ENCODE results near the gene ST7. TPM values are rescaled to one million over a fixed set of nuclear protein-coding genes. Genes with fewer than 3 reads are reported as not detected.

Gene ST7
- total RNA-seq, 1 donor from 2014 or later: 12.9 TPM

GRCh38 chr7:117004899-117005298 lies 51.6 kb downstream of the ST7 start:
- DNase-seq (ENCODE audit: low read depth): no peak
- FAIRE-seq: no peak
- no peak for TF ChIP-seq CTCF (IDR thresholded peaks at IDR 0.05; ENCODE audit: insufficient read depth, low read length, severe bottlenecking)

DNA sequence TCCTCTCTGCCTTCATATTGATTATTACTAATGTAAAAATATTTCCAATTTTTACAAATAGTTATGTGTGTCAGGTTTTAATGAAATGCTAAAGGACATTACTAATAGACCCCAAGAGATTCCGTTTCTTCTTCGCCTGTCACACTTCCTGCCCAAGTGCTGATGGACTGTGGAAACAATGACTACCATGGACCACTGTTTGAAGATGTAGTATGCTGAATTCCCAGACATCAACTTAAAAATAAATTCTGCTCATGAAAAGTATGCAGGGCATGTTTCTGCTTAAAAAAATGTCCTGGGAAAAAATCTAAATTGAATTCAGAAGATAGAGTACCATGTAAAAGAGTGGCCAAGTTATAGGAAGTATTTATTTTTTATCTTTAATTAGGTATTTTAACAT lies 52.1 kb downstream of the ST7 start:
- Histone ChIP-seq H3K4me3 (ENCODE audit: low read depth, low read length) (no peak overlapping the region), H3K36me3 (ENCODE audit: control insufficient read depth, insufficient read depth, low read length) (no peaks in the 10 kb centered on the region), H3K27me3 (ENCODE audit: control insufficient read depth, insufficient read depth, low read length) (no peaks in the 10 kb centered on the region)
- TF ChIP-seq CTCF (IDR thresholded peaks at IDR 0.05; ENCODE audit: insufficient read depth, low read length, severe bottlenecking): no peak
- no peak for DNase-seq (ENCODE audit: low read depth)
- no peak for FAIRE-seq

More at GRCh38 chr7:117004899-117005298, 51.6 kb downstream of the ST7 start:
- Histone ChIP-seq H3K36me3 (ENCODE audit: control insufficient read depth, insufficient read depth, low read length) (no peaks in the 10 kb centered on the region), H3K27me3 (ENCODE audit: control insufficient read depth, insufficient read depth, low read length) (no peaks in the 10 kb centered on the region), H3K4me3 (ENCODE audit: low read depth, low read length) (no peak overlapping the region)

GRCh38 chr7:117006907-117007684 lies 53.8 kb downstream of the ST7 start:
- FAIRE-seq (no peak), DNase-seq (ENCODE audit: low read depth) (no peak)
- Histone ChIP-seq H3K4me3 (ENCODE audit: low read depth, low read length) (no peak overlapping the region), H3K27me3 (ENCODE audit: control insufficient read depth, insufficient read depth, low read length) (no peaks in the 10 kb centered on the region), H3K36me3 (ENCODE audit: control insufficient read depth, insufficient read depth, low read length) (no peaks in the 10 kb centered on the region)
- no peak for TF ChIP-seq CTCF (IDR thresholded peaks at IDR 0.05; ENCODE audit: insufficient read depth, low read length, severe bottlenecking)

DNA sequence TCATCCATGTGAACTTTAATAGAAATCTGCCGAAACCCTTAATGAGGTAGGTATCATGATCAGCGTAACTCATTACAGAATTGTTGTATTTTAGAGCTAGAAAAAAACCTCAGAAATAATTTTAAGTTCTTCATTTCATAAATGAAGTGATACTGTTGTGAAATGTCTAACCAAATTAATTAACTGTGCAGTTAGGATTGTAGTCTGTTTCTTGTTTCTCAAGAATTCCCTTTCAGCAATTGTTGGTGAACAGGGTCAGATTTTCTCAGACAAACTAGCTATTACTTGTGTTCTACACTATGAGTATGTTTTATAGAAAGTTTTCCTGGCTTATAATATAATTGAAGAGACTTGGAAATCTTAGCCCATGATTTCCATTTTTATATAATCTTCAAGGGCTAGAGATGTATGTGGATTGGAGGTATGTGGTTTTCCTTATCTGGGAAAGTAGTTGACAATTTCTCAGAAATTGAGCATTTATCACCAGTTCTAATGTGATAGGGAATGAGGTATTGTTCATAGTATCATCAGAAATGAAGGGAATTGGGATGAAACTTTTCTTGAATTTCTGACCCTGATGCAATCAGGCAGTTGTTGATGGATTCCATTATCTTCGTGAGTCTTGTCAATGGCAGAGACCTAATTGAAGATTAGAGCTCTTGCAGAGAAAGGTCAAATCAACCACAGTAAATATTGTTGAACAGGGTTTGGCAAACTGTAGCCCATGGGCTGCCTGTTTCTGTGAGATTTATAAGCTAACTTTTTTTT lies 55.0 kb downstream of the ST7 start:
- TF ChIP-seq CTCF (IDR thresholded peaks at IDR 0.05; ENCODE audit: insufficient read depth, low read length, severe bottlenecking): no peak
- Histone ChIP-seq H3K27me3 (ENCODE audit: control insufficient read depth, insufficient read depth, low read length) (no peaks in the 10 kb centered on the region), H3K36me3 (ENCODE audit: control insufficient read depth, insufficient read depth, low read length) (no peaks in the 10 kb centered on the region), H3K4me3 (ENCODE audit: low read depth, low read length) (no peak overlapping the region)
- DNase-seq (ENCODE audit: low read depth) (no peak), FAIRE-seq (no peak)

DNA sequence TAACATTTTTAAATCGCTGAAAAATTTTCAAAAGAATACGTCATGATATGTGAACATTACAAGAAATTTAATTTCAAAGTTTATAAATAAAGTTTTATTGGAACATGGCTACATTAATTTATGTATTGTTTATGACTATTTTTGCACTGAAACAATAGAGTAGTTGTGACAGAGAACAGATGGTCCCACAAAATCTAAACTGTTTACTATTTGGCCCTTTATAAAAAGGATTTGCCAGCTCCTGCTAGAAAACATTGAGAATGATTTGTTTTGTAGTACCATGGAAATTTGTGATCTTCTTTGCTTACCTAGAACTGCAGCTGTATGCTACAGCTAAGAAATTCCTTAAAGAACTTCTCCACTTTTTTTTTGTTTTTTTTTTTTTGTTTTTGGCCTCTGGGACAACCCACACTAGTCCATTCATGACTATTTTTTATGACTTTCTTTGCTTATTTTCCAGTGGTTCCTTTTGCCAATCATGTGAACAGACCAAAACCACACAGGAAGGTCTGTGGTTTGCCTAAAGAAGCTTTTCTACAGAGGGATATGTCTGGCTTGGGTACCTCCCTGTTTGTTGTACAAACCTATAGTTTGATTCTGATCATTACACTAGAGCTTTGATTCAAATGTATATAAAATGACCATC lies 55.7 kb downstream of the ST7 start:
- no peak for TF ChIP-seq CTCF (IDR thresholded peaks at IDR 0.05; ENCODE audit: insufficient read depth, low read length, severe bottlenecking)
- Histone ChIP-seq H3K4me3 (ENCODE audit: low read depth, low read length) (no peak overlapping the region), H3K27me3 (ENCODE audit: control insufficient read depth, insufficient read depth, low read length) (no peaks in the 10 kb centered on the region), H3K36me3 (ENCODE audit: control insufficient read depth, insufficient read depth, low read length) (no peaks in the 10 kb centered on the region)
- no peak for FAIRE-seq
- DNase-seq (ENCODE audit: low read depth): no peak

All from bronchial epithelial cell (primary cell).